Hypothalamus (tissue), 51 donors: ENCODE data around the gene ZNF580.

ENCODE experiments used
- DNase-seq, 51 donors: peaks; one replicate each; lab custom pipeline; 2025; lab: John Stamatoyannopoulos, UW

ZNF580 gene

DNA sequence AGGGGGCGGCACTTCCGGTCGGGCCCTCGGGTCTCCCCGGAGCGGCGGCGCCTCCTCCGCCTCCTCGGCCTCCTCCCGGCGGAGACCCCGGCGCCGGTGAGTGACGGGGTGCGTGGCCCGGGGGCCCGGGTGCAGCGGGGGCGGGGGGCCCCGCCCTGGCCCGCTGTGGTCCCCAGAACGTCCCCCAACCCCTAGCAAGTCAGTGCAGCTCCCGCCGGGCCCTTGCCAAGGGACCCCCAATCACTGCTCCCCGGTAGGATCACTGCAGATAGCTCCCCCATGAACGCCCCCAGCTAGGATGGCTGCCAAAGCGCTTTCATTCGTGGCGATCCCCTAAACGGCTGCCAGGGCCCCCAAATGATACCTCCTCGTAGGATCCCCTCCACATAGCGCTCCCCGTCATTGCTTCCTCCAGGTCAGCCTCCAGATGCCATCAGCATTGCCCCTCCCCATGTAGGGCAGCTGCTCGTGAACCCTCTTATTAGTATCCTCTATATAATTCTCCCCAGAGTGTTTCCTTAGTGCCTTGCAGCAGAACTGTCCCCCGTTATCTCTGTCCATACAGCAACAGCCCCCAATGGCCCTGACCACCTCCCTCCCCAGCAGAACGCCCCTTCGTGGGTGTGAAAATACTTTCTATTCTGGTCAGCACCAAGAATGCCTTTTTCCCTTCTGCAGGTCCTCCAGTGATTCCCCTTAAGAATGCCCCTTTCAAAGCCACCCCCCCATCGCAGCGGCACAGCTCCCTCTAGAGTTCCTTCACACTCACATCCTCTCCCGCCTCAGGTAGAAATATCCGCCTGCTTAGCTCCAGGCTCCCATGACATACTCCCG lies 34.9 kb upstream of the ZNF580 start, which contains the start of gene ZNF865:
Gene ZNF865 (plus strand): TSS at position 11 of the 834 bp plus-strand sequence. CDS start 7,972 bp downstream, outside the sequence.
- peak in 41 of 51 donors; percentile 10 to 79 (median 42) for DNase-seq

DNA sequence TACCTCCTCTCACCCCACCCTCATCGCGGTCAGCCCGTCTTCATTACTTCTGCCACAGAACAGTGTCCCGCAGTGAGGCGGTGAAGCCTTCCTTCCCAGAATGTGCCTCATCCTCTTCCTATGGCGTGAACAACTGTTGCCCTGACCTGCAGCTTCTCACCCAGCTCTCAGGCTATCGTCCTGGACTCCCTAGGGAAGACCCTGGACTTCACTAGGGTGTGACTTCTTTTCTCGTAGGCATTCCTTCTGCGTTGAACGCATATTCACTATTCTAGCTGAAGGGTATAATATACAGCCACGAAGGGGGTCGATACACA lies 34.4 kb upstream of the ZNF580 start:
- DNase-seq, result no peak

DNA sequence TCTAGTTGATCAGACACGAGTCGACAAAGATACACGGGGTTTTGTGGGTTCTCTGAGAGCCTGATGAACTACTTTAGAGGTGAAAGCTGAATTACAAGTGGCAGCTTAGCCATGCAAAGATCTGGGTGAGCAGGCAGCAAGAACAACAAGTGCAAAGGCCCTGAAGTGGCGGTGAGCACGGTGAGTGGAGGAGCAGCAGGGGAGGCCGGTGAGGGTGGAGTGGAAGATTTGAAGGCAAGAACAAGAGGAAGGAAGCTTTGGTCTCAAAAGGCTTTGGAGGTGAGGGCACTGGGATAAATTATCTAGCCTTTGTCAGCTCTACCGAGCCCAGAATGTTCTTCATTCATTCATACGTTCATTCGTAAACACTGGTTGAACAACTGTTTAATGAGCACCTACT lies 34.0 kb upstream of the ZNF580 start:
- no peak for DNase-seq

DNA sequence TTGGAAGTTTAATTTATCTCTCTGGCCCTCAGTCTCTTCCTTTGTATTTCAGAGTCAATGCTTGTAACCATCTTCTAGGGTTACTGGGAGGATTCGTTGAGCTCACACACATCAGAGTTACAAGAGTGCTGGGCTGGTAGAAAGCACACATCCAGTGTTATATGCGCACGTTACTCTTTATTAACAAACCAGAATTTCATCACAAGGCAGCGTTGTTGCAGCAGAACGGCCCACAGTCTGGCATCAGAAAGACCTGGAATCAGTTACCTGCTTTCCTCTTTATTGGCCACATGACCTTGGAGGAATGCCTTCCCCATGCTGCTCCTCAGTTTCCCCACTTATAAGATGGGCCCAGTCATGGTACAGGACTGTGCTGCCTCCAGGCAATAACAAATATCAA lies 31.5 kb upstream of the ZNF580 start:
- DNase-seq, result no peak

DNA sequence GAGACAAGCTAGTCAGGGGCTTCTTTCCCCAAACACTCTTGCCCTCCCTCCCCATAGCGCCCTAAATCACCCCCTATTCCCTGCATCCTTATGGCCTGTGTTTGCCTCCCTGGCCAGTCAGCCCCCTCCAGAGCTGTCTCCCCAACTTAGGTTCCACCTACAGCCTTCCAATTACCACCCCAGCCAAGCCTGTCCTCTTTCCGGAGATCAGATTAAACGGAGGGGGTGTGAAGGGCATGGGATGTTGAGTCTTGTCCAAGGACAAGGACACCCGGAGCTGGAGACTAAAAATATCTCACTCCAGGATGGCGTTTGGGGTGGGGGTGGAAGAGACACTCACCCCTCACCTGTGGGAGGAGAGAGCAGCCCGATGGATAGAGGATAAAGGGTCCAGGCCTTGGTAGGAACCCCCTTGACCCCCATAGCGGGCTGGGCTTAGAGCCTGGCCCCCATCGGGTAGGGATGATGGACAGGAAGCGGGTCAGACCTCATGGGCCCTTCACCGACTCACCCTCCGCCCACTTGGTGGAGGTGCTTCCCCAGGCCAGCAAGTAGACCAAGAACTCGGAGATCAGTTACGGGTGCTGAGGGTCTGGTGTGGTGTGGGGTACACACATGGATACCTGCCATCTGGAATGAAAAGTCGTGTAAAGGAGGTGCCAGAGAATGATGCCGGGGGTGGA lies 29.4 kb upstream of the ZNF580 start:
- DNase-seq, result no peak

DNA sequence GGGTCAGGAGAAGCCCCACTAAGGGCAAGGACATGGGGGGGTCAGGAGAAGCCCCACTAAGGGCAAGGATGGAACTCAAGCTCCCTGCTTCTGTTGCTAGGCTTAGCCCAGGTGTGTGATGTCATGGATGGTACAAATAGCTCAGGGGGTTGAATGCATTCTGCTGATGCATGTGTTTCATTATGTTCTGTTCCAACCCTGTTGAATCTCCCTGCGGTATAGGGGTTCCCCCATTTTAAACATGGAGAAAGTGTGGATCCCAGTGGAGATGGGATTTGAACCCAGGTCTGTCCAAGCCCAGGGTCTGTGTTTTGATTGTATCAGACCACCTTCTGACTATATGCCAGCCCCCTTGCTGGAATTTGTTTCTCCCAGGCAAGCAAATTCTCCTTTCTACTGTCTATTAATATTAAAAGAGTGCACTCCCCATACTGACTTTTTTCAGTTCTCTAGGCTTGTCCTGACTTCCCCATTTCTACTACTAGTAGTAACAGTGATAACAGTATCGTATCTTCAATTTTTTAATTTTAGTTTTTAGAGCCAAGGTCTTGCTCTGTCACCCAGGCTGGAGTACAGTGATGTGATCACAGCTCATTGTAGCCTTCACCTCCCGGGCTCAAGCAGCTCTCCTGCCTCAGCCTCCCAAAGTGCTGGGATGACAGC lies 28.7 kb upstream of the ZNF580 start:
- DNase-seq, result no peak

DNA sequence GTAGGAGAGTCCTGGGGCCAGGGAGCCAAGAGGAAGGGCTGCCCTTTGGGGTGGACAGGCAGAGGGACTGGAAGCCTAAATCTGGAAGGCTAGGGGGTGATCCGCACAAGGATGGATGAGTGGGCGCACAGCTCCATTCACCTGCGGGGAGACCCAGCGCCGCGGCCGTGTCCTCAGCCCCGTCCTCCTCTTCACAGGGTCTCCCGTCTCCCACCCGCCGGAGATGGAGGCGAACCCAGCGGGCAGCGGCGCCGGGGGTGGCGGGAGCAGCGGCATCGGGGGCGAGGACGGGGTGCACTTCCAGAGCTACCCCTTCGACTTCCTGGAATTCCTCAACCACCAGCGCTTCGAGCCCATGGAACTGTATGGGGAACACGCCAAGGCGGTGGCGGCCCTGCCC lies 27.4 kb upstream of the ZNF580 start:
- DNase-seq, result no peak

DNA sequence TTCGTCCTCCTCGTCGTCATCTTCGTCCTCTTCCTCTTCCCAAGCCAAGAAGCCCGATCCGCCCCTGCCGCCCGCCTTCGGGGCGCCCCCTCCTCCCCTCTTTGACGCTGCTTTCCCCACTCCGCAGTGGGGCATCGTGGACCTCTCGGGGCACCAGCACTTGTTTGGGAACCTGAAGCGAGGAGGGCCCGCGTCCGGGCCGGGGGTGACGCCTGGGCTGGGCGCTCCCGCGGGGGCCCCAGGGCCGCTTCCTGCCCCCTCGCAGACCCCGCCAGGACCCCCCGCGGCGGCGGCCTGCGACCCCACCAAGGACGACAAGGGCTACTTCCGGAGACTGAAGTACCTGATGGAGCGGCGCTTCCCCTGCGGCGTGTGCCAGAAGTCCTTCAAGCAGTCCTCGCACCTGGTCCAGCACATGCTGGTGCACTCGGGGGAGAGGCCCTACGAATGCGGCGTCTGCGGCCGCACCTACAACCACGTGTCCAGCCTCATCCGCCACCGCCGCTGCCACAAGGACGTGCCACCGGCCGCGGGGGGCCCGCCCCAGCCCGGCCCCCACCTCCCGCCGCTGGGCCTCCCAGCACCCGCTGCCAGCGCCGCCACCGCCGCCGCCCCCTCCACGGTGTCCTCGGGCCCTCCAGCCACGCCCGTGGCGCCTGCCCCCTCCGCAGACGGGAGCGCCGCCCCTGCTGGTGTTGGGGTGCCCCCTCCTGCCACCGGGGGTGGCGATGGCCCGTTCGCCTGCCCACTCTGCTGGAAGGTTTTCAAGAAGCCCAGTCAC lies 26.7 kb upstream of the ZNF580 start:
- DNase-seq, result no peak

DNA sequence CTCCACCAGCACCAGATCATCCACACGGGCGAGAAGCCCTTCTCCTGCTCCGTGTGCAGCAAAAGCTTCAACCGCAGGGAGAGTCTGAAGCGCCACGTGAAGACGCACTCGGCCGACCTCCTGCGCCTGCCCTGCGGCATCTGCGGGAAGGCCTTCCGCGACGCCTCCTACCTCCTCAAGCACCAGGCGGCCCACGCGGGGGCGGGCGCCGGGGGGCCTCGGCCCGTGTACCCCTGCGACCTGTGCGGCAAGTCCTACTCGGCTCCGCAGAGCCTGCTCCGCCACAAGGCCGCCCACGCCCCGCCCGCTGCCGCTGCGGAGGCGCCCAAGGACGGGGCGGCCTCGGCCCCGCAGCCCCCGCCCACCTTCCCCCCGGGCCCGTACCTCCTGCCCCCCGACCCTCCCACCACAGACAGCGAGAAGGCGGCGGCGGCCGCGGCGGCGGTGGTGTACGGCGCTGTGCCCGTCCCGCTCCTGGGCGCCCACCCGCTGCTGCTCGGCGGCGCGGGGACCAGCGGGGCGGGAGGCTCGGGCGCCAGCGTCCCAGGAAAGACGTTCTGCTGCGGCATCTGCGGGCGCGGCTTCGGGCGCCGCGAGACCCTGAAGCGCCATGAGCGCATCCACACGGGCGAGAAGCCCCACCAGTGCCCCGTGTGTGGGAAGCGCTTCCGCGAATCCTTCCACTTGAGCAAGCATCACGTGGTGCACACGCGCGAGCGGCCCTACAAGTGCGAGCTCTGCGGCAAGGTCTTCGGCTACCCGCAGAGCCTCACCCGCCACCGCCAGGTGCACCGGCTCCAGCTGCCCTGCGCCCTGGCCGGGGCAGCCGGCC lies 25.9 kb upstream of the ZNF580 start:
- no peak for DNase-seq

DNA sequence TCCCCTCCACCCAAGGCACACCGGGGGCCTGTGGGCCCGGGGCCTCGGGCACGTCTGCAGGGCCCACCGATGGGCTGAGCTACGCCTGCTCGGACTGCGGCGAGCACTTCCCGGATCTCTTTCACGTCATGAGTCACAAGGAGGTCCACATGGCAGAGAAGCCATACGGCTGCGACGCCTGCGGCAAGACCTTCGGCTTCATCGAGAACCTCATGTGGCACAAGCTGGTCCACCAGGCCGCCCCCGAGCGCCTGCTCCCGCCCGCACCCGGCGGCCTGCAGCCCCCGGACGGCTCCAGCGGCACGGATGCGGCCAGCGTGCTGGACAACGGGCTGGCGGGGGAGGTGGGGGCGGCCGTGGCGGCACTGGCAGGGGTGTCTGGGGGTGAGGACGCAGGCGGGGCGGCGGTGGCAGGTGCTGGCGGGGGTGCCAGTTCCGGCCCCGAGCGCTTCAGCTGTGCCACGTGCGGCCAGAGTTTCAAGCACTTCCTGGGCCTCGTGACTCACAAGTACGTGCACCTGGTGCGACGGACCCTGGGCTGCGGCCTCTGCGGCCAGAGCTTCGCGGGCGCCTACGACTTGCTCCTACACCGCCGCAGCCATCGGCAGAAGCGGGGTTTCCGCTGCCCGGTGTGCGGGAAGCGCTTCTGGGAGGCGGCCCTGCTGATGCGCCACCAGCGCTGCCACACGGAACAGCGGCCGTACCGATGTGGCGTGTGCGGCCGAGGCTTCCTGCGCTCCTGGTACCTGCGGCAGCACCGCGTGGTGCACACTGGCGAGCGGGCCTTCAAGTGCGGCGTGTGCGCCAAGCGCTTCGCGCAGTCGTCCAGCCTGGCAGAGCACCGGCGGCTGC lies 25.0 kb upstream of the ZNF580 start:
- no peak for DNase-seq

DNA sequence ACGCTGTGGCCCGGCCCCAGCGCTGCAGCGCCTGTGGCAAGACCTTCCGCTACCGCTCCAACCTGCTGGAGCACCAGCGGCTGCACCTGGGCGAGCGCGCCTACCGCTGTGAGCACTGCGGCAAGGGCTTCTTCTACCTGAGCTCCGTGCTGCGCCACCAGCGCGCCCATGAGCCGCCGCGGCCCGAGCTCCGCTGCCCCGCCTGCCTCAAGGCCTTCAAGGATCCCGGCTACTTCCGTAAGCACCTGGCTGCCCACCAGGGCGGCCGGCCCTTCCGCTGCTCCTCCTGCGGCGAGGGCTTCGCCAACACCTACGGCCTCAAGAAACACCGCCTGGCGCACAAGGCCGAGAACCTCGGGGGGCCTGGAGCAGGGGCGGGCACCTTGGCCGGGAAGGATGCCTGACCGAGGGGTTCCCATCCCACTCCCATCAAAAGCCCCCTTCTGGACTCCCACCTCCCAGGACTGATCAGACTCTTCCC lies 24.4 kb upstream of the ZNF580 start:
- DNase-seq, result no peak

DNA sequence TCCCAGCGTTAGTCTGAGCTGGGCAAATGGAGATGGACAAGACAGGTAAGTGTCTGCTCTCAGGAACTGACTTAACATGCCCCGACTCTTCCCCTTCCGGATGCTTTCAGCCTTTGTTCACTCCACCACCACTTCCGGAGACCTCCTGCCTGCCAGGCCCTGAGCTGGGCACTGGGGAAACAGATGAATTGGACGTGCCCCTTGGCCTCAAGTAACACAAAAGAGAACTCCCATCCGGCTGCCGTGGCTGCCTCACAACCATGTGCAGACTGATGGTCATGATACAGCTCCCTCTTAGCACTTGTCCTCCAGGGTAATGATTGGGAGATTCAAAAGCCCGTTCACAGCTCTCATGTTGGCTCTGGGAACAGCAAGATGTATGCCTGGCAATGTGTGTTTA lies 23.4 kb upstream of the ZNF580 start:
- no peak for DNase-seq

DNA sequence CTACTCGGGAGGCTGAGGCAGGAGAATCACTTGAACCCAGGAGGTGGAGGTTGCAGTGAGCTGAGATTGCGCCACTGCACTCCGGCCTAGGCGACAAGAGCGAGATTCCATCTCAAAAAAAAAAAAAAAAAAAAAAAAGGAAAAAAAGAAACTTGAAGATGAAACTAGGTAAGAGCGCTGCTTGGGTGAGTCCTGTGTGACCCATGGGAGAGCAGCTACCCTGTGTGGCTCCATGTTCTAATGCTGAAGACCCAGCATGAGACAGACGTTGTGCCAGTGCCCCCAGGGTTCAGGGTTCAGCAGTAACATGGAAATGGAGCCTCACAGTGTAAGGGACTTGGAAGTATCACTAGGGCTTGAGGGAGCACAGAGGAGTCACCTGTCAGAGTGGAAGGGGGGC lies 22.4 kb upstream of the ZNF580 start:
- DNase-seq, result no peak

DNA sequence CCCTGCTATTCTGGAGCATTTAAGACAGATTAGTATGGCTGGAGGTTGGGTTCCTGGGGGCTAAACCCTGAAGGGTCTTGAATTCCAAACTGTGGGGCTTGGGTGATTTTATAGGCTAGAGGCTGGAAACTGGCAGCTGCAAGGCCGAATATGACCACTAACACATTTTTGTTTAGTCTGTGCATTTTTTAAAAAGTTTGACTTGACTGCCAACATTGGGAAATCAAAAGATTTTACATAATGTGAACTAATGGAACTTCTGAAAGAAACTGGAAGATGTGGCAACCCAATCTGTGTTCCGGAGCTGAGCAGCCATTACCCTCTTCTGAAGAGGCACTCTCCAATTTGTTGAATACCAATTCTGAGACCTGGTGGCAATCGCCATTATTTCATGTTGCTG lies 21.5 kb upstream of the ZNF580 start:
- no peak for DNase-seq

DNA sequence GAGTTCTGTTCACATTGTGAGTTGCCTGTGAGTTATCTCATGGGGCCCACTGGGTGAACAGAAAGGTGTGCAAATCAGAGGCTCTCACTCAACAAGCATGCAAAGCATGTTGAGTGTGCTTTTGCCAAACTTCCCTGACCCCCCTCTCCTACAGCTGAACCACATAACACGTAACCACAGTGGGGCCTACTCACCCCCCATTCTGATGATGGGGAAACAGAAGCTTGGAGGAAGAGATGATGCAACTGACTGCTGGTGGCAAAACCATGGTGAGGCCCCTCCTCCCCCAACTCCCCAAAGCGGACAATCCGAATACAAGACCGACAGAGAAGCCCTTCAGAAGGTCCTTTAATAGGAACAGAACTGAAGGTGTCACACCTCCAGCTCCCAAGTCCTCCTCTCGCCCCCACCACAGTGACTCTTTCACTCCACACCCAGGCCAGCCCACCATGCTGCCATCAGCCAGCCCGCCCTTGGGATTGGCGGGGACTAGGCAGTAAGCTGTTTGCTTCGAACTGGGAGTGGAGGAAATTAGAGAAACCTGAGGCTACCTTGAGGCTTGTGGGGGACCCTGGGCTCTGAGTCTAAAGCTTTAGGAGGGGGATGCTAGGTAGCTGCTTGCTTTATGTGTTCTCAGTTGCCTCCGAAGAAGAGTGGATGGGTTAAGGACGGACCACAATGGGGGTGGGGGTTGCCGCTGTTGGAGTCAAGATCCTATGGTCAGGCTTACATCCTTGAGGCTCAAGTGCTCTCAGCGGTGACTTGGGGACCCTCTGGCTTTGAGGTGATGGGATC lies 20.2 kb upstream of the ZNF580 start:
- no peak for DNase-seq

DNA sequence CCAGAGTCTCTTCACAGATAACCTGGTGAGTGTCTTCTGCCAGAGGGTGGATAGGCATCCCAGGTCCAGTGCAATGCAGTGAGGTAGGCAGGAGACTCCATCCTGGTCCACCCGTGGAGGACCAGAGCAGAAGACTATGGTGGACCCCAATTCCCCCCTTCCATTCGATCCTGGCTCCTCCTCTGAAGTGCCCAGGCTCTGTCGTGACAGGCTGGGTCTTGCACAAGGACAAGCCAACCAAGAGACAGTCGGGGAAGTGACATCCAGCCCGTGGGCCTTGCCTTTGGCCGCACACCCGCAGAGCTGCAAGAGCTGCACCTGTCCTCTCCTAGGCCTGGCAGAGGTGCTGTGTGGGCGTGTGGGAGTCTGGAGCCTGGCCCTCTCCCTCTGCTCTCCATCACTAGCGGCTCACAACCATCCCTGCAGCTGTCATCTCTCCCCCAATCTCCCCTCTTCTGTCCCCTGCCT lies 19.6 kb upstream of the ZNF580 start:
- no peak for DNase-seq

DNA sequence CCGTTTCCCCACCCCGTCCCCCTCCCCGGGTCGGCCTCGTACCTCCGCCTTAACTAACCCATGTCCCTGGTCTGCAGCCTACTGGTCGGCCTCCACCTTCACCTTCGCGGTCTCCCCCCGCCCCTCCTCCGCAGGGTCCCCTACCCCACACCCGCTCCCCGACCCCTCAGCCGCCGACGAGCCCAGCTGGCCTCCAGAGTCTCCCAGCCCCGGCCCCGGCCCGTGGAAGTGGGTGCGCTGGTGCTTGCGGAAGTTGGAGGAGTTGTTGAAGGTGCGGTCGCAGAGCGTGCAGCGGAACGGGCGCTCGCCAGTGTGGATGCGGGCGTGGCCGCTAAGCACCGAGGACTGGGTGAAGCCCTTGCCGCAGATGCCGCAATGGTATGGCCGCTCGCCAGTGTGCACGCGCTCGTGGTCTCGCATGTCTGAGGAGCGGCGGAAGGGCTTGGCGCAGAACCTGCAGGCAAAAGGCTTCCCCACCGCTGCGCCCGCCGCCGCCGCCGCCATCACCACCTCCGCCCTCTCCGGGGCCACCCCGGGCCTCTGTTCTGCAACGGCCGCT lies 19.1 kb upstream of the ZNF580 start:
- no peak for DNase-seq
